PC-3 (cell line): ENCODE data around the gene KLHL11. TPM values are rescaled to one million over a fixed set of nuclear protein-coding genes. Genes with fewer than 3 reads are reported as not detected.

Experiments
- ATAC-seq: fragments of 200-7000 bp; cut with Tn5 transposase; 2 replicates; pipeline ENCODE4 v1.9.1; 2020; ENCODE audit warnings: mild to moderate bottlenecking, moderate library complexity
- Bru-seq: library from RNA; stranded (reverse); fragments of 400-500 nt; gene quantifications from one replicate; lab custom pipeline; 2021; lab: Mats Ljungman, UMichigan
- BruChase-seq, 2 experiments: library from RNA; stranded (reverse); fragments of 400-500 nt; gene quantifications; one replicate each; lab custom pipeline; 2021; lab: Mats Ljungman, UMichigan
- BruUV-seq: library from RNA; stranded (reverse); fragments of 400-500 nt; replicated peaks from 2 replicates; lab custom pipeline; 2021; lab: Mats Ljungman, UMichigan
- CTCF ChIA-PET: fragments of 300-600 bp; sonication (Branson Sonifier 250); formaldehyde crosslinking; loops from one replicate; lab custom pipeline; 2022; ENCODE audit warnings: antibody characterized with exemption; lab: Charles Lee
- POLR2A ChIA-PET: fragments of 300-600 bp; sonication (Branson Sonifier 250); formaldehyde crosslinking; loops from one replicate; lab custom pipeline; 2022; ENCODE audit warnings: antibody characterized with exemption; ENCODE audit not compliant: unreplicated experiment; lab: Charles Lee
- DNase-seq: peaks from one replicate; pipeline ENCODE4 v3.0.0-alpha.2; 2015
- H2AFZ ChIP-seq: fragments of 300-600 bp; sonication (generic); 2 replicates; pipeline ENCODE4 v1.6.0; 2016; ENCODE audit warnings: antibody characterized with exemption, low read length
- H3F3A ChIP-seq: fragments of 300-600 bp; sonication (generic); one replicate; pipeline ENCODE4 v1.6.0; 2017; ENCODE audit warnings: antibody characterized with exemption, low read length, control low read depth, mild to moderate bottlenecking; ENCODE audit not compliant: unreplicated experiment
- H3K27ac ChIP-seq: fragments of 300-600 bp; sonication (generic); 2 replicates; pipeline ENCODE4 v1.5.1; 2016; ENCODE audit warnings: mild to moderate bottlenecking, low read length
- H3K27me3 ChIP-seq: fragments of 300-600 bp; sonication (generic); 2 replicates; pipeline ENCODE4 v1.6.1; 2016; ENCODE audit warnings: low read length, mixed read lengths
- H3K36me3 ChIP-seq: fragments of 300-600 bp; sonication (generic); 2 replicates; pipeline ENCODE4 v1.6.1; 2016; ENCODE audit warnings: low read depth, mixed run types, low read length, mixed read lengths
- H3K4me1 ChIP-seq: fragments of 300-600 bp; sonication (generic); 2 replicates; pipeline ENCODE4 v1.5.1; 2016; ENCODE audit warnings: low read length; ENCODE audit not compliant: insufficient read depth
- H3K4me2 ChIP-seq: fragments of 300-600 bp; sonication (generic); 2 replicates; pipeline ENCODE4 v1.6.0; 2016; ENCODE audit warnings: low read length
- H3K4me3 ChIP-seq: fragments of 300-600 bp; sonication (generic); 2 replicates; pipeline ENCODE4 v1.5.1; 2016; ENCODE audit warnings: mild to moderate bottlenecking, low read length, mixed read lengths
- H3K79me2 ChIP-seq: fragments of 300-600 bp; sonication (generic); 2 replicates; pipeline ENCODE4 v1.6.1; 2017; ENCODE audit warnings: low read length, mixed read lengths
- H3K9ac ChIP-seq: fragments of 300-600 bp; sonication (generic); 2 replicates; pipeline ENCODE4 v1.6.0; 2016; ENCODE audit warnings: mild to moderate bottlenecking, low read length
- H3K9me2 ChIP-seq: fragments of 300-600 bp; sonication (generic); replicated peaks from 2 replicates; pipeline ENCODE4 v1.6.1; 2016; ENCODE audit warnings: mixed run types, low read length, mixed read lengths
- H3K9me3 ChIP-seq: fragments of 300-600 bp; sonication (generic); 2 replicates; pipeline ENCODE4 v1.6.1; 2016; ENCODE audit warnings: low read length, mixed read lengths
- H4K20me1 ChIP-seq: fragments of 300-600 bp; sonication (generic); 2 replicates; pipeline ENCODE4 v1.6.1; 2016; ENCODE audit warnings: low read length, mixed read lengths
- CTCF ChIP-seq: fragments of 300-600 bp; sonication (generic); conservative IDR thresholded peaks from 2 replicates; pipeline ENCODE4 v1.5.1; 2017; ENCODE audit warnings: antibody characterized with exemption, low read depth, mild to moderate bottlenecking, low read length
- EZH2 ChIP-seq: fragments of 300-600 bp; sonication (generic); IDR thresholded peaks from one replicate; pipeline ENCODE4 v1.6.1; 2017; ENCODE audit warnings: antibody characterized with exemption, mild to moderate bottlenecking, low read length; ENCODE audit not compliant: unreplicated experiment
- EZH2phosphoT487 ChIP-seq: fragments of 300-600 bp; sonication (generic); IDR thresholded peaks from 2 replicates; pipeline ENCODE4 v1.6.1; 2018; ENCODE audit warnings: mild to moderate bottlenecking, antibody characterized with exemption, low read length, borderline replicate concordance
- intact Hi-C: fragments of 100-400 bp; cut with micrococcal nuclease; formaldehyde crosslinking; loops from 2 replicates; pipeline ENCODE4 v1.9.0; 2023
- long read RNA-seq: library from polyadenylated mRNA; unstranded; transcript quantifications from one replicate; pipeline ENCODE4 v2.0.0, GENCODE V29; 2021; ENCODE audit not compliant: unreplicated experiment
- total RNA-seq: library from RNA; depleted of rRNA; stranded (reverse); fragments of >200 nt; gene quantifications from 2 replicates; pipeline ENCODE4 v1.2.3, GENCODE V29; 2014; rRNA removed

The KLHL11 gene
- total RNA-seq (16.5 and 19.9 TPM in 2 replicates), Bru-seq, nascent RNA (percentile 54 among the genes with signal in this experiment), BruChase-seq, experiment 1, labeled RNA remaining after a 6-hour chase (percentile 81 among the genes with signal in this experiment), BruChase-seq, experiment 2, labeled RNA remaining after a 2-hour chase (percentile 77 among the genes with signal in this experiment)
- long read RNA-seq, result 0 reads

- H3K4me2 ChIP-seq, result peak within 1 kb of the TSS; percentile 84
- ChIA-PET CTCF (no interaction called here), POLR2A (interaction anchor here (0.6 to 1.0 kb wide), 3 partner anchors 45 to 177 kb away, joined by 3 read pairs; partner anchors contain the start of gene DNAJC7)
- ATAC-seq (peak; percentile 94), DNase-seq (peak; percentile 80)
- H3K79me2 ChIP-seq, result peaks cover 49% of the 10 kb centered on the region
- no TSS peak for BruUV-seq
- H3K36me3 ChIP-seq, result peaks cover 4% of the 10 kb centered on the region; the same call in 1 of the 2 replicates
- H3K4me3 ChIP-seq, result peak within 1 kb of the TSS; percentile 84
- TF ChIP-seq EZH2phosphoT487, result no peak
- no peak for TF ChIP-seq EZH2
- H3K9me3 ChIP-seq, result no peaks in the 10 kb centered on the region
- peak within 1 kb of the TSS; percentile 92 for H3K9ac ChIP-seq
- H4K20me1 ChIP-seq, result peaks cover 17% of the 10 kb centered on the region; the same call in 1 of the 2 replicates
- H3F3A ChIP-seq, result no peaks in the 10 kb centered on the region
- no peaks in the 10 kb centered on the region for H3K9me2 ChIP-seq
- H3K27ac ChIP-seq, result peak within 1 kb of the TSS; percentile 20; the same call in 1 of the 2 replicates
- no peaks in the 10 kb centered on the region for H3K27me3 ChIP-seq
- 0 out of 2 replicates have a peak, but pooled peaks cover 6% of the 10 kb centered on the region for H3K4me1 ChIP-seq
- H2AFZ ChIP-seq, result peak within 1 kb of the TSS; percentile 87
- intact Hi-C loops, result loop anchor here (5.0 kb wide), 1 partner anchor 128 kb away; no protein-coding TSS in a partner anchor
Measured at GRCh38 chr17:41864836-41865595, at the start of gene KLHL11. TSS of gene KLHL11 (minus strand) at chr17:41865423. CDS start at chr17:41865370, 53 bp downstream.

GRCh38 chr17:41915020-41915419 lies 49.8 kb upstream of the KLHL11 start:
- intact Hi-C loops, result no loop called here
- H3K27ac ChIP-seq, result no peak overlapping the region

More at GRCh38 chr17:41915020-41915419, 49.8 kb upstream of the KLHL11 start:
- H2AFZ ChIP-seq, result no peak overlapping the region
- ChIA-PET POLR2A (no interaction called here), CTCF (interaction anchor here (0.6 to 0.9 kb wide), 2 partner anchors 49 to 612 kb away, joined by 3 read pairs; no protein-coding TSS in a partner anchor)
- no peak overlapping the region for H3K9ac ChIP-seq
- TF ChIP-seq CTCF (no peak), EZH2 (no peak), EZH2phosphoT487 (no peak)
- no peaks in the 10 kb centered on the region for H3K9me2 ChIP-seq
- peaks cover 72% of the 10 kb centered on the region for H3K79me2 ChIP-seq
- H3K27me3 ChIP-seq, result no peaks in the 10 kb centered on the region
- peaks cover 13% of the 10 kb centered on the region; the same call in 1 of the 2 replicates for H3K36me3 ChIP-seq
- ATAC-seq, result no peak
- no peaks in the 10 kb centered on the region for H3K9me3 ChIP-seq
- H3K4me2 ChIP-seq, result no peak overlapping the region
- no TSS peak for BruUV-seq
- H4K20me1 ChIP-seq, result peaks cover 39% of the 10 kb centered on the region
- no peak overlapping the region for H3K4me3 ChIP-seq
- H3F3A ChIP-seq, result peaks cover 7% of the 10 kb centered on the region
- H3K4me1 ChIP-seq, result peaks cover 45% of the 10 kb centered on the region
- DNase-seq, result no peak
